Cardiac ventricle fibroblast (primary cell): Measurements from ENCODE around the gene MRI1. TPM values are rescaled to one million over a fixed set of nuclear protein-coding genes. Genes with fewer than 3 reads are reported as not detected.

Experiments
- total RNA-seq: library from RNA; depleted of rRNA; stranded (reverse); fragments of >200 nt; gene quantifications from 2 replicates; pipeline ENCODE4 v1.2.3, GENCODE V29; 2015

Gene MRI1
- 26.4 and 27.4 TPM in 2 replicates for total RNA-seq

DNA sequence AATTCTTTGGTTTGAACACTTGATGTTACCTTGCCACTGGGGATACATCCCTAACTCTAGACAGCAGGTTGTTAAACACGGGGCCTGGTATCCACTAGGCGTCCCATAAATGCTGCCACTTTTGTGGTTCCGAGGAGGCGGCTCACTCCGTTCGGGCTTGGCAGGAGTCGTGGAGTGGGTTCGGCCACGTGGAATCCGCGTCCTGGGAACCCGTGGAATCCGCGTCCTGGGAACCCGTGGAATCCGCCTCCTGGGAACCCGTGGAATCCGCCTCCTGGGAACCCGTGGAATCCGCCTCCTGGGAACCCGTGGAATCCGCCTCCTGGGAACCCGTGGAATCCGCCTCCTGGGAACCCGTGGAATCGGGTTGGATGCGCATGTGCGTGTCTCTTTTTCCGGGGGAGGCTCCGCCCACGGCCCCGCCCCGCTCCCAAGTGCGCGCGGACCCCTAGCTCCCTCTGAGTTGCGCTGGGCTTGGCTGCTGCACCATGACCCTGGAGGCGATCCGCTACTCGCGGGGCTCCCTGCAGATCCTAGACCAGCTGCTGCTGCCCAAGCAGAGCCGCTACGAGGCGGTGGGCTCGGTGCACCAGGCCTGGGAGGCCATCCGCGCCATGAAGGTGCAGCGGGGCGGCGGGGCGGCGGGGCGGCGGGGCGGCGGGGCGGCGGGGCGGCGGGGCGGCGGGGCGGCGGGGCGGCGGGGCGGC, at the start of gene MRI1:
Gene MRI1, plus strand, starts transcription at position 422 of the 707 bp plus-strand sequence. Its CDS starts 67 bp downstream, at position 489.

DNA sequence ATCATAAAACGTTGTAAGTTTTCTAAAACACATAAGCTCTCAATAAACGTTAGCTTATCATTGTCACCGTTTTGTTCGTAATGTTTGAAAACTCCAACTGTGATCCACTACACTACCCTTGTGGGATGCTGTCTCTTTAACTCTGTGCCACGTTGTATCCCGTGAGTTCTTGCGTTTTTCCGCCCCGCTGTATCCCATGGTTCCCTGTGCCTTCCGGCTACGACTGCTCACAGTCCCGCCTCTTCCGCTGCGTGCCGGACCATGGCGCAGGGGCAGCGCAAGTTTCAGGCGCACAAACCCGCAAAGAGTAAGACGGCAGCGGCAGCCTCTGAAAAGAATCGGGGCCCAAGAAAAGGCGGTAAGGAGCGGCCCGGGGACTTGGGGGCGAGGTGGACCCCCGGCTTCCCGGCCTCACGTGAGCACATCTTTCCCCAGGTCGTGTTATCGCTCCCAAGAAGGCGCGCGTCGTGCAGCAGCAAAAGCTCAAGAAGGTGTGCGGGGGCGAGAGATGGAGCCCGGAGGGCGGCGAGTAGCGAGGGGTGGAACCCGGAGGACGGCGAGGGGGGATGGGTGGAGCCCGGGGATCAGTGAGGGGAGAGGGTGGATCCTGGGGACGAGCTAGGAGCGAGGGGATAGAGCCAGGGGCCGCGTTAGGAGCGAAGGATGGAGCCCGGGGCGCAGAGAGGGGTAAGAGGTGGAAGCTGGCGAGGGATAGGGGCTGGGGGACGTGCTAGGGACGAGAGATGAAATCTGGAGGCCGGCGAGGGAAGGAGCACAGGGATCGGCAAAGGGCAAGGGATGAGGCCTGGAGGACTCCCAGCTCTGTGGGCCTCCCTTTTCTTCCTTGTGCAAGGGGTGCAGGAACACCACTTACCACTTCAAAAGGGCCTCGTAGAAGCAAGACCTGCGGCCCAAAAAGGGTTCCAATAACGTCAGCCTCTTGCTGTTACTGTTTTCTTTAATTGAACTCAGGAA, 10.2 kb downstream of the MRI1 start, which contains the start of gene C19orf53:
Gene C19orf53, plus strand, starts transcription at position 240 of the 975 bp plus-strand sequence. Its CDS starts 22 bp downstream, at position 262.

DNA sequence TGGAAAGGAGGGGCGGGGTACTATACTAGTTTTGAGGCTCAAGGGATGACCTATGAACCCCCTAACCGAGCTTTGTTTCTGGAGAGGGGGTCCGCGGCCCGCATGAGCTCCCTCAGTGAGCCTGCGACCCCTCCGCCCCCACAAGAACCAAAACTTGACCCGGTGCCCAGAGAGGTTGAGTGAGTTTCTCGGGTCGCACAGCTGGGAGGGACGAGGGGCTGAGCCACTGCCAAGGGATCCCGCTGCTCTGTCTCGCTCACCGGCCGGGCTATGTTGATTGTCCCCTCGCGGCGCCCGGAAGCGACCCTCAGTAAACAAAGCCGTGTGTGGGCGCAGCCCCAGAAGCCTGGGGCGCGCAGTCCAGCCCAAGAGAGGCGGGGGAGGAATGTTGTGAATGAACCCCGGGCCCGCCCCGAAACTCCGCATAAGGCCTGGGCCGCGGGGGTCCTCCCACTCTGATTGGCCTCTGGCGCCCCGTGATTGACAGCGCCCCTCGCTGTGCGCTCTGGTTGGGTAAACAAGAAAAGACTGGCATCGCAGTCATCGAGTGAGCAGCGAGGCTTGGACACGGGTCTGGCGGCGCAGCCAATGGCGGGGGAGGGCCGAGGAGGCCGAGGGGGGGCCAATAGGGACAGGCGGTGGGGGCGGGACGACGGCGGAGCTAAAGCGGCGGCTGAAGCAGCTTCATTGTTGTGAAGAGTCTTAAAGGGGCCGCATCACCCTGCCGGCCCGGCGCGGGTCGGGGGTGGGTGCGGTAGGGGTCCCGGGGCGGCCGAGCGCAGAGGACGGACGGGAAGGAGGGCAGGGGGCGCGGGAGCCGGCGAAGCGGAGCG, 30.7 kb downstream of the MRI1 start, which contains the start of gene ZSWIM4:
Gene ZSWIM4, plus strand, starts transcription at position 687 of the 833 bp plus-strand sequence. CDS start 206 bp downstream, outside the sequence.

Other genes starting within 250 kb of the MRI1 start
- gene C19orf53, start 9.9 kb downstream of the MRI1 start, total RNA-seq: 223 and 292 TPM in 2 replicates
- gene ZSWIM4, start 30.9 kb downstream of the MRI1 start, total RNA-seq: 4.2 and 4.9 TPM in 2 replicates
- not detected in 2 replicates for gene NANOS3, start 112.6 kb downstream of the MRI1 start, total RNA-seq
- gene BRME1, start 141.6 kb downstream of the MRI1 start, total RNA-seq: 0.19 and 0.20 TPM in 2 replicates
- 14.4 and 20.3 TPM in 2 replicates for gene CC2D1A, start 141.7 kb downstream of the MRI1 start, total RNA-seq
- 5.7 and 8.3 TPM in 2 replicates for gene PODNL1, start 173.9 kb downstream of the MRI1 start, total RNA-seq
- 8.2 and 9.0 TPM in 2 replicates for gene DCAF15, start 188.0 kb downstream of the MRI1 start, total RNA-seq
- 3.9 and 4.5 TPM in 2 replicates for gene RFX1, start 241.8 kb downstream of the MRI1 start, total RNA-seq